H9 (cell line): ENCODE data around the gene CSDE1. TPM values are rescaled to one million over a fixed set of nuclear protein-coding genes. Genes with fewer than 3 reads are reported as not detected.

ENCODE experiments used
- DNase-seq: peaks from one replicate; pipeline ENCODE4 v3.0.0-alpha.2; 2017
- H2AFZ ChIP-seq: one replicate; pipeline ENCODE4 v1.6.1; 2013; ENCODE audit warnings: mild to moderate bottlenecking, low read length, control low read depth, moderate library complexity
- H2AK5ac ChIP-seq: 2 replicates; pipeline ENCODE4 v1.6.1; 2013; ENCODE audit warnings: low read length, control low read depth, mixed read lengths; ENCODE audit not compliant: insufficient read length
- H2BK120ac ChIP-seq: one replicate; pipeline ENCODE4 v1.6.1; 2013; ENCODE audit warnings: low read depth, mild to moderate bottlenecking, low read length, control low read depth, inconsistent platforms; ENCODE audit not compliant: poor library complexity, severe bottlenecking
- H2BK12ac ChIP-seq: 2 replicates; pipeline ENCODE4 v1.6.1; 2013; ENCODE audit warnings: low read length, control low read depth, mixed read lengths, low read depth; ENCODE audit not compliant: insufficient read length
- H2BK15ac ChIP-seq: 2 replicates; pipeline ENCODE4 v1.6.1; 2013; ENCODE audit warnings: low read depth, low read length, control low read depth
- H2BK20ac ChIP-seq: one replicate; pipeline ENCODE4 v1.6.1; 2013; ENCODE audit warnings: low read depth, mild to moderate bottlenecking, low read length, control low read depth, inconsistent platforms; ENCODE audit not compliant: poor library complexity, severe bottlenecking
- H2BK5ac ChIP-seq: 2 replicates; pipeline ENCODE4 v1.6.1; 2013; ENCODE audit warnings: low read length, control low read depth, mixed read lengths; ENCODE audit not compliant: insufficient read length
- H3K14ac ChIP-seq: 2 replicates; pipeline ENCODE4 v1.6.1; 2013; ENCODE audit warnings: low read length, control low read depth; ENCODE audit not compliant: insufficient read depth
- H3K18ac ChIP-seq: 2 replicates; pipeline ENCODE4 v1.6.1; 2013; ENCODE audit warnings: low read depth, mild to moderate bottlenecking, mixed read lengths, low read length, control low read depth; ENCODE audit not compliant: insufficient read length
- H3K23ac ChIP-seq: 2 replicates; pipeline ENCODE4 v1.6.1; 2013; ENCODE audit warnings: low read length, control low read depth, mixed read lengths, low read depth; ENCODE audit not compliant: insufficient read length
- H3K23me2 ChIP-seq: 2 replicates; pipeline ENCODE4 v1.6.1; 2013; ENCODE audit warnings: low read depth, mild to moderate bottlenecking, mixed read lengths, low read length, control low read depth; ENCODE audit not compliant: insufficient read length, poor library complexity, severe bottlenecking
- H3K27ac ChIP-seq: 2 replicates; pipeline ENCODE4 v1.5.1; 2013; ENCODE audit warnings: low read length, control low read depth, mixed read lengths, low read depth; ENCODE audit not compliant: insufficient read length
- H3K27me3 ChIP-seq: 2 replicates; pipeline ENCODE4 v1.6.1; 2013; ENCODE audit warnings: low read length, control low read depth, inconsistent platforms; ENCODE audit not compliant: insufficient read depth
- H3K4ac ChIP-seq: 2 replicates; pipeline ENCODE4 v1.6.1; 2013; ENCODE audit warnings: low read depth, mild to moderate bottlenecking, control low read depth, inconsistent platforms, low read length, moderate library complexity
- H3K4me1 ChIP-seq: 2 replicates; pipeline ENCODE4 v1.6.1; 2013; ENCODE audit warnings: low read length, control low read depth, inconsistent platforms; ENCODE audit not compliant: insufficient read depth
- H3K4me2 ChIP-seq: 2 replicates; pipeline ENCODE4 v1.6.1; 2013; ENCODE audit warnings: low read length, control low read depth, mixed read lengths; ENCODE audit not compliant: insufficient read length, insufficient read depth
- H3K56ac ChIP-seq: 2 replicates; pipeline ENCODE4 v1.6.1; 2013; ENCODE audit warnings: low read depth, mild to moderate bottlenecking, mixed read lengths, low read length, control low read depth; ENCODE audit not compliant: insufficient read length
- H3K79me1 ChIP-seq: 2 replicates; pipeline ENCODE4 v1.6.1; 2013; ENCODE audit warnings: low read depth, mild to moderate bottlenecking, moderate library complexity, low read length, control low read depth, inconsistent platforms; ENCODE audit not compliant: insufficient read depth, poor library complexity, severe bottlenecking
- H3K79me2 ChIP-seq: 2 replicates; pipeline ENCODE4 v1.6.1; 2013; ENCODE audit warnings: low read length, control low read depth, inconsistent platforms; ENCODE audit not compliant: insufficient read depth
- H3K9ac ChIP-seq: 2 replicates; pipeline ENCODE4 v1.6.1; 2013; ENCODE audit warnings: low read length, control low read depth, mixed read lengths; ENCODE audit not compliant: insufficient read length; ENCODE audit errors: extremely low read depth
- H3K9me3 ChIP-seq: one replicate; pipeline ENCODE4 v1.6.1; 2013; ENCODE audit warnings: low read depth, low read length, inconsistent platforms; ENCODE audit not compliant: control insufficient read depth
- H3T11ph ChIP-seq: one replicate; pipeline ENCODE4 v1.6.1; 2013; ENCODE audit warnings: mild to moderate bottlenecking, low read length, control low read depth, inconsistent platforms
- H4K20me1 ChIP-seq: one replicate; pipeline ENCODE4 v1.6.1; 2013; ENCODE audit not compliant: control insufficient read depth, insufficient read length, insufficient read depth
- H4K5ac ChIP-seq: 2 replicates; pipeline ENCODE4 v1.6.1; 2013; ENCODE audit warnings: low read depth, mild to moderate bottlenecking, mixed read lengths, low read length, control low read depth; ENCODE audit not compliant: insufficient read length
- H4K8ac ChIP-seq: replicated peaks from 2 replicates; pipeline ENCODE4 v1.6.1; 2013; ENCODE audit warnings: low read length, control low read depth, mixed read lengths, low read depth; ENCODE audit not compliant: insufficient read length
- H4K91ac ChIP-seq: 2 replicates; pipeline ENCODE4 v1.6.1; 2013; ENCODE audit warnings: low read depth, mild to moderate bottlenecking, moderate library complexity, mixed read lengths, low read length, control low read depth; ENCODE audit not compliant: insufficient read length
- H3K27ac Mint-ChIP-seq, 3 experiments: 2 replicates in 2 of 3; 3 replicates in 1 of 3; pipeline ENCODE4 v1.8.0; 2020 to 2021; ENCODE audit warnings: mixed read lengths in 3 of 3, mild to moderate bottlenecking in 1 of 3, moderate library complexity in 1 of 3
- H3K27me3 Mint-ChIP-seq: 2 replicates; pipeline ENCODE4 v1.8.0; 2021; ENCODE audit warnings: low read depth, mild to moderate bottlenecking, moderate library complexity, mixed read lengths
- H3K36me3 Mint-ChIP-seq, 3 experiments: 2 replicates in 2 of 3; 3 replicates in 1 of 3; pipeline ENCODE4 v1.8.0; 2020 to 2021; ENCODE audit warnings: low read depth in 3 of 3, mixed read lengths in 3 of 3; ENCODE audit not compliant: insufficient read depth in 1 of 3
- H3K4me1 Mint-ChIP-seq, 2 experiments: 2 replicates each; pipeline ENCODE4 v1.8.0; 2020; ENCODE audit warnings: mixed read lengths in 2 of 2
- H3K4me3 Mint-ChIP-seq, 2 experiments: 2 replicates in 1 of 2; 3 replicates in 1 of 2; pipeline ENCODE4 v1.8.0; 2020 to 2021; ENCODE audit warnings: mild to moderate bottlenecking in 2 of 2, mixed read lengths in 2 of 2, moderate library complexity in 1 of 2
- H3K9me3 Mint-ChIP-seq, 2 experiments: 2 replicates in 1 of 2; 3 replicates in 1 of 2; pipeline ENCODE4 v1.8.0; 2020; ENCODE audit warnings: mild to moderate bottlenecking in 2 of 2, mixed read lengths in 2 of 2, moderate library complexity in 1 of 2
- WGBS: extraction: QIAGEN DNeasy Blood & Tissue Kit; methylation state at CpG from one replicate; pipeline ENCODE4 v1.1.7; 2013; ENCODE audit warnings: missing lambda C conversion rate, low lambda C conversion rate, mixed read lengths; ENCODE audit not compliant: insufficient read length; ENCODE audit errors: extremely low coverage; 5-methylcytosine and 5-hydroxymethylcytosine counted together
- total RNA-seq: library from RNA; stranded (reverse); gene quantifications from 2 replicates; pipeline ENCODE4 v1.2.1, GENCODE V29; 2021
- TF ChIP-seq, protein P1 (sequence below): fragments of 200-600 bp; sonication (generic); conservative IDR thresholded peaks from 3 replicates; pipeline ENCODE4 v1.8.0; 2021; ENCODE audit warnings: antibody characterized with exemption, mild to moderate bottlenecking

The CSDE1 gene
- total RNA-seq, 1 experiment from 2014 or later, result 645 TPM

GRCh38 chr1:114723457-114723856 lies 34.3 kb downstream of the CSDE1 start:
- H2BK5ac ChIP-seq, result no peak overlapping the region
- no peak overlapping the region for H4K91ac ChIP-seq
- no peaks in the 10 kb centered on the region for H3K27me3 ChIP-seq
- no peak overlapping the region for H3K23ac ChIP-seq
- no peak overlapping the region for H2BK120ac ChIP-seq
- H2BK12ac ChIP-seq, result no peak overlapping the region
- H3K36me3 Mint-ChIP-seq, result peaks cover 58 to 95% (median 93%) of the 10 kb centered on the region in 3 experiments
- no peak overlapping the region for H3K56ac ChIP-seq
- no peak overlapping the region for H3K4ac ChIP-seq
- no peak overlapping the region for H2BK15ac ChIP-seq
- no peak for DNase-seq
- no peak overlapping the region for H3K4me2 ChIP-seq
- H3K27me3 Mint-ChIP-seq, result no peaks in the 10 kb centered on the region
- H3K18ac ChIP-seq, result no peak overlapping the region
- H3K4me3 Mint-ChIP-seq, result no peak overlapping the region
- no peaks in the 10 kb centered on the region for H3K4me1 ChIP-seq
- no peak overlapping the region for H2AFZ ChIP-seq
- no peak overlapping the region for H3K14ac ChIP-seq
- H3K27ac ChIP-seq, result no peak overlapping the region
- H2AK5ac ChIP-seq, result no peak overlapping the region
- no peaks in the 10 kb centered on the region for H3K79me2 ChIP-seq
- H4K20me1 ChIP-seq, result no peaks in the 10 kb centered on the region
- H3K79me1 ChIP-seq, result no peaks in the 10 kb centered on the region
- H4K5ac ChIP-seq, result no peak overlapping the region
- no peaks in the 10 kb centered on the region for H3K9me3 Mint-ChIP-seq
- H3K9ac ChIP-seq, result no peak overlapping the region
- no peak overlapping the region for H2BK20ac ChIP-seq
- H3K9me3 ChIP-seq, result no peaks in the 10 kb centered on the region
- H3T11ph ChIP-seq, result no peak overlapping the region
- WGBS, result no CpG with 5 or more reads among the region's 1 CpG
- no peaks in the 10 kb centered on the region for H3K4me1 Mint-ChIP-seq
- H3K27ac Mint-ChIP-seq, result no peak overlapping the region
- TF ChIP-seq, protein P1, sequence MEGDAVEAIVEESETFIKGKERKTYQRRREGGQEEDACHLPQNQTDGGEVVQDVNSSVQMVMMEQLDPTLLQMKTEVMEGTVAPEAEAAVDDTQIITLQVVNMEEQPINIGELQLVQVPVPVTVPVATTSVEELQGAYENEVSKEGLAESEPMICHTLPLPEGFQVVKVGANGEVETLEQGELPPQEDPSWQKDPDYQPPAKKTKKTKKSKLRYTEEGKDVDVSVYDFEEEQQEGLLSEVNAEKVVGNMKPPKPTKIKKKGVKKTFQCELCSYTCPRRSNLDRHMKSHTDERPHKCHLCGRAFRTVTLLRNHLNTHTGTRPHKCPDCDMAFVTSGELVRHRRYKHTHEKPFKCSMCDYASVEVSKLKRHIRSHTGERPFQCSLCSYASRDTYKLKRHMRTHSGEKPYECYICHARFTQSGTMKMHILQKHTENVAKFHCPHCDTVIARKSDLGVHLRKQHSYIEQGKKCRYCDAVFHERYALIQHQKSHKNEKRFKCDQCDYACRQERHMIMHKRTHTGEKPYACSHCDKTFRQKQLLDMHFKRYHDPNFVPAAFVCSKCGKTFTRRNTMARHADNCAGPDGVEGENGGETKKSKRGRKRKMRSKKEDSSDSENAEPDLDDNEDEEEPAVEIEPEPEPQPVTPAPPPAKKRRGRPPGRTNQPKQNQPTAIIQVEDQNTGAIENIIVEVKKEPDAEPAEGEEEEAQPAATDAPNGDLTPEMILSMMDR, result no peak
- no peak overlapping the region for H4K8ac ChIP-seq
- no peaks in the 10 kb centered on the region for H3K23me2 ChIP-seq
